Sigmoid colon (tissue), 7 donors: ENCODE results near the gene IGFBPL1. TPM values are rescaled to one million over a fixed set of nuclear protein-coding genes. Genes with fewer than 3 reads are reported as not detected.

Experiments used
- DNase-seq: peaks from one replicate; pipeline ENCODE4 v3.0.0-alpha.2; 2019
- H3K27ac ChIP-seq, 4 donors: fragments of 200-600 bp; sonication (generic); one replicate each; pipeline ENCODE4 v1.5.1; 2016 to 2019; ENCODE audit warnings: mild to moderate bottlenecking in 1 of 4
- H3K27me3 ChIP-seq, 3 donors: fragments of 200-600 bp; sonication (generic); one replicate each; pipeline ENCODE4 v1.5.1; 2019; ENCODE audit warnings: mild to moderate bottlenecking in 1 of 3
- H3K36me3 ChIP-seq, 4 donors: fragments of 200-600 bp; sonication (generic); one replicate each; pipeline ENCODE4 v1.5.1; 2016 to 2019
- H3K4me1 ChIP-seq, 4 donors: fragments of 200-600 bp; sonication (generic); one replicate each; pipeline ENCODE4 v1.5.1; 2017 to 2019
- H3K4me3 ChIP-seq, 4 donors: fragments of 200-600 bp; sonication (generic); one replicate each; pipeline ENCODE4 v1.5.1; 2017 to 2019; ENCODE audit warnings: mild to moderate bottlenecking in 2 of 4, moderate library complexity in 1 of 4
- H3K9me3 ChIP-seq, 4 donors: fragments of 200-600 bp in 3 of 4; sonication (generic) in 3 of 4; one replicate each; pipeline versions ENCODE4 v1.5.1 to v1.6.1; 2013 to 2019
- CTCF ChIP-seq, 4 experiments: fragments of 450-650 bp in 3 of 4; fragments of 200-600 bp in 1 of 4; IDR thresholded peaks; one replicate each; pipeline ENCODE4 v1.5.1; 2016 to 2019; ENCODE audit warnings: antibody characterized with exemption in 4 of 4, mild to moderate bottlenecking in 3 of 4, moderate library complexity in 2 of 4
- EP300 ChIP-seq, 4 donors: sonication (generic); formaldehyde crosslinking; IDR thresholded peaks; one replicate each; pipeline ENCODE4 v1.6.1; 2017; ENCODE audit warnings: antibody characterized with exemption in 4 of 4
- POLR2A ChIP-seq, 2 donors: fragments of 450-650 bp; IDR thresholded peaks; one replicate each; pipeline ENCODE4 v1.6.1; 2016; ENCODE audit warnings: antibody characterized with exemption in 2 of 2, mild to moderate bottlenecking in 2 of 2, moderate library complexity in 2 of 2
- POLR2AphosphoS5 ChIP-seq, 4 donors: sonication (generic); formaldehyde crosslinking; IDR thresholded peaks; one replicate each; pipeline ENCODE4 v1.6.1; 2017; ENCODE audit warnings: antibody characterized with exemption in 4 of 4
- WGBS, 2 donors: extraction: QIAGEN DNeasy Blood & Tissue Kit; methylation state at CpG; one replicate each; pipeline ENCODE4 v1.1.7; 2013; 5-methylcytosine and 5-hydroxymethylcytosine counted together
- intact Hi-C: fragments of 100-400 bp; cut with DNase I; formaldehyde crosslinking; loops from one replicate; pipeline ENCODE4 v1.15.1; 2023
- polyA plus RNA-seq, 3 donors: library from polyadenylated mRNA; stranded (reverse); fragments of 200-250 nt; gene quantifications; one replicate each; pipeline ENCODE4 v1.2.3, GENCODE V29; 2013
- total RNA-seq, 4 donors: library from RNA; depleted of rRNA; stranded (reverse); fragments of >200 nt; gene quantifications; one replicate each; pipeline ENCODE4 v1.1.0, GENCODE V29; 2016
- donor health status: healthy with polysubstance abuse.
- donor health status: Bipolar disorder and iron deficiency.
- donor health status: healthy.

The IGFBPL1 gene
- total and polyA plus RNA-seq, 7 donors, result 0.23 to 2.2 (median 0.87) TPM; not detected in 3

- peak; percentile 63 for DNase-seq
- peak overlapping the region; percentile 84 to 97 (median 88) for H3K27ac ChIP-seq
- intact Hi-C loops, result no loop called here
- H3K36me3 ChIP-seq, result no peaks in the 10 kb centered on the region
- H3K4me1 ChIP-seq, result peaks cover 0 to 68% (median 49%) of the 10 kb centered on the region in 4 donors
- H3K27me3 ChIP-seq, result no peaks in the 10 kb centered on the region
- WGBS, 2 donors, result 25 to 58% methylated on average over 4 of the region's 4 CpGs
- H3K9me3 ChIP-seq, result no peaks in the 10 kb centered on the region
- peak; percentile 30 to 75 (median 58) for TF ChIP-seq POLR2AphosphoS5 (IDR thresholded peaks at IDR 0.05)
- TF ChIP-seq POLR2A (IDR thresholded peaks at IDR 0.05), result no peak
- TF ChIP-seq CTCF (IDR thresholded peaks at IDR 0.05), result no peak
- peak in 3 of 4 donors; percentile 44 to 86 (median 85) for TF ChIP-seq EP300 (IDR thresholded peaks at IDR 0.05)
- H3K4me3 ChIP-seq, result no peak overlapping the region
Measured at GRCh38 chr9:38389313-38389712, 34.9 kb downstream of the IGFBPL1 start.

- no peaks in the 10 kb centered on the region for H3K36me3 ChIP-seq
- DNase-seq, result peak; percentile 72
- H3K27me3 ChIP-seq, result no peaks in the 10 kb centered on the region
- WGBS, 2 donors, result 46 to 66% methylated on average over 7 of the region's 7 CpGs
- peak in 3 of 4 donors; percentile 0 to 36 (median 6) for TF ChIP-seq POLR2AphosphoS5 (IDR thresholded peaks at IDR 0.05)
- no peak for TF ChIP-seq CTCF (IDR thresholded peaks at IDR 0.05)
- TF ChIP-seq EP300 (IDR thresholded peaks at IDR 0.05), result peak in 2 of 4 donors; percentile 32 to 43
- no peak for TF ChIP-seq POLR2A (IDR thresholded peaks at IDR 0.05)
- H3K4me1 ChIP-seq, result peaks cover 0 to 62% (median 42%) of the 10 kb centered on the region in 4 donors
- intact Hi-C loops, result no loop called here
- no peaks in the 10 kb centered on the region for H3K9me3 ChIP-seq
- H3K27ac ChIP-seq, result peak overlapping the region; percentile 84 to 97 (median 88)
- no peak overlapping the region for H3K4me3 ChIP-seq
Measured at GRCh38 chr9:38388283-38389223, 35.7 kb downstream of the IGFBPL1 start.

- TF ChIP-seq POLR2A (IDR thresholded peaks at IDR 0.05), result no peak
- no peak for TF ChIP-seq POLR2AphosphoS5 (IDR thresholded peaks at IDR 0.05)
- TF ChIP-seq EP300 (IDR thresholded peaks at IDR 0.05), result no peak
- TF ChIP-seq CTCF (IDR thresholded peaks at IDR 0.05), result no peak
- peak overlapping the region; percentile 84 to 97 (median 88) for H3K27ac ChIP-seq
Measured at GRCh38 chr9:38387751-38388150, 36.5 kb downstream of the IGFBPL1 start.

GRCh38 chr9:38387066-38387465 is 37.2 kb downstream of the IGFBPL1 start:
- no peak for DNase-seq
- TF ChIP-seq CTCF (IDR thresholded peaks at IDR 0.05), result no peak
- no peak for TF ChIP-seq POLR2AphosphoS5 (IDR thresholded peaks at IDR 0.05)
- TF ChIP-seq POLR2A (IDR thresholded peaks at IDR 0.05), result no peak
- TF ChIP-seq EP300 (IDR thresholded peaks at IDR 0.05), result no peak
- peak overlapping the region; percentile 84 to 97 (median 88) for H3K27ac ChIP-seq
- H3K27me3 ChIP-seq, result no peaks in the 10 kb centered on the region
- intact Hi-C loops, result no loop called here
- H3K9me3 ChIP-seq, result no peaks in the 10 kb centered on the region
- H3K4me3 ChIP-seq, result no peak overlapping the region
- 8 to 30% methylated on average over 1 of the region's 1 CpG for WGBS, 2 donors
- peaks cover 0 to 65% (median 40%) of the 10 kb centered on the region in 4 donors for H3K4me1 ChIP-seq
- no peaks in the 10 kb centered on the region for H3K36me3 ChIP-seq

More at GRCh38 chr9:38387751-38388150, 36.5 kb downstream of the IGFBPL1 start:
- H3K9me3 ChIP-seq, result no peaks in the 10 kb centered on the region
- H3K36me3 ChIP-seq, result no peaks in the 10 kb centered on the region
- peaks cover 0 to 60% (median 41%) of the 10 kb centered on the region in 4 donors for H3K4me1 ChIP-seq
- WGBS, 2 donors, result 75 to 85% methylated on average over 4 of the region's 4 CpGs
- intact Hi-C loops, result no loop called here
- peak; percentile 17 for DNase-seq
- no peaks in the 10 kb centered on the region for H3K27me3 ChIP-seq
- H3K4me3 ChIP-seq, result no peak overlapping the region
